Liver (tissue), 9 donors: Measurements from ENCODE around the gene AKAP13. TPM values are rescaled to one million over a fixed set of nuclear protein-coding genes. Genes with fewer than 3 reads are reported as not detected.

Source experiments
- DNase-seq: peaks from one replicate; pipeline ENCODE4 v3.0.0-alpha.2; 2017; ENCODE audit warnings: low spot score
- H3K27ac ChIP-seq, 2 donors: one replicate each; pipeline ENCODE4 v1.7.0; 2013; ENCODE audit warnings: inconsistent platforms in 2 of 2, low read length in 2 of 2, control low read depth in 1 of 2, low read depth in 1 of 2, mild to moderate bottlenecking in 1 of 2
- H3K27me3 ChIP-seq, 4 donors: one replicate each; pipeline versions ENCODE4 v1.6.1 to v1.7.0; 2013; ENCODE audit warnings: low read length in 3 of 4, inconsistent platforms in 1 of 4, mild to moderate bottlenecking in 1 of 4, moderate library complexity in 1 of 4; ENCODE audit not compliant: control insufficient read depth in 4 of 4, insufficient read depth in 4 of 4
- H3K36me3 ChIP-seq, 4 donors: one replicate each; pipeline versions ENCODE4 v1.6.1 to v1.7.0; 2013; ENCODE audit warnings: low read length in 3 of 4, mild to moderate bottlenecking in 3 of 4, low read depth in 1 of 4, moderate library complexity in 1 of 4; ENCODE audit not compliant: control insufficient read depth in 4 of 4, insufficient read depth in 3 of 4
- H3K4me1 ChIP-seq, 4 donors: one replicate each; pipeline versions ENCODE4 v1.6.1 to v1.7.0; 2013; ENCODE audit warnings: low read length in 3 of 4, mild to moderate bottlenecking in 3 of 4, moderate library complexity in 1 of 4; ENCODE audit not compliant: control insufficient read depth in 4 of 4, insufficient read depth in 4 of 4
- H3K4me3 ChIP-seq, 3 donors: one replicate each; pipeline versions ENCODE4 v1.6.1 to v1.7.0; 2013; ENCODE audit warnings: low read length in 3 of 3, control low read depth in 1 of 3, low read depth in 1 of 3, mild to moderate bottlenecking in 1 of 3
- H3K9ac ChIP-seq, 2 donors: one replicate each; pipeline ENCODE4 v1.7.0; 2013; ENCODE audit warnings: low read length in 2 of 2, mild to moderate bottlenecking in 2 of 2, moderate library complexity in 2 of 2, control low read depth in 1 of 2, low read depth in 1 of 2
- H3K9me3 ChIP-seq, 4 donors: one replicate each; pipeline versions ENCODE4 v1.6.1 to v1.7.0; 2013; ENCODE audit warnings: low read length in 3 of 4; ENCODE audit not compliant: control insufficient read depth in 4 of 4
- ATF3 ChIP-seq: IDR thresholded peaks from 2 replicates; pipeline ENCODE4 v1.6.1; 2016; ENCODE audit warnings: antibody characterized with exemption
- CTCF ChIP-seq: fragments of 150-350 bp; IDR thresholded peaks from 2 replicates; pipeline ENCODE4 v1.5.1; 2017; ENCODE audit warnings: improper control_type of control experiment, low read depth, low read length; ENCODE audit not compliant: missing input control
- EGR1 ChIP-seq, 2 donors: IDR thresholded peaks; 2 replicates each; pipeline ENCODE4 v1.6.1; 2016 to 2018; ENCODE audit warnings: antibody characterized with exemption in 2 of 2, low read depth in 2 of 2
- FOXA1 ChIP-seq: IDR thresholded peaks from 2 replicates; pipeline ENCODE4 v1.6.1; 2016; ENCODE audit warnings: antibody characterized with exemption
- GABPA ChIP-seq, 2 donors: IDR thresholded peaks in 1 of 2; conservative IDR thresholded peaks in 1 of 2; 2 replicates each; pipeline ENCODE4 v1.6.1; 2016; ENCODE audit warnings: antibody characterized with exemption in 2 of 2, mild to moderate bottlenecking in 1 of 2, moderate library complexity in 1 of 2
- HNF4A ChIP-seq, 2 donors: conservative IDR thresholded peaks; 2 replicates each; pipeline ENCODE4 v1.6.1; 2016; ENCODE audit warnings: antibody characterized with exemption in 2 of 2, mild to moderate bottlenecking in 2 of 2
- HNF4G ChIP-seq: IDR thresholded peaks from 2 replicates; pipeline ENCODE4 v1.6.1; 2016; ENCODE audit warnings: antibody characterized with exemption
- JUND ChIP-seq, 2 donors: IDR thresholded peaks; 2 replicates each; pipeline ENCODE4 v1.6.1; 2016; ENCODE audit warnings: antibody characterized with exemption in 2 of 2
- MAX ChIP-seq: IDR thresholded peaks from 2 replicates; pipeline ENCODE4 v1.6.1; 2016; ENCODE audit warnings: antibody characterized with exemption
- NR2F2 ChIP-seq: IDR thresholded peaks from 2 replicates; pipeline ENCODE4 v1.6.1; 2016; ENCODE audit warnings: antibody characterized with exemption
- RAD21 ChIP-seq, 2 donors: IDR thresholded peaks; 2 replicates each; pipeline ENCODE4 v1.6.1; 2016; ENCODE audit warnings: antibody characterized with exemption in 2 of 2, mild to moderate bottlenecking in 2 of 2
- REST ChIP-seq: IDR thresholded peaks from 2 replicates; pipeline ENCODE4 v1.6.1; 2016; ENCODE audit warnings: antibody characterized with exemption, mild to moderate bottlenecking
- RXRA ChIP-seq, 2 donors: IDR thresholded peaks; 2 replicates each; pipeline ENCODE4 v1.6.1; 2017 to 2018; ENCODE audit warnings: antibody characterized with exemption in 2 of 2, mild to moderate bottlenecking in 1 of 2
- SP1 ChIP-seq: IDR thresholded peaks from 2 replicates; pipeline ENCODE4 v1.6.1; 2018; ENCODE audit warnings: antibody characterized with exemption, mild to moderate bottlenecking
- TAF1 ChIP-seq: conservative IDR thresholded peaks from 2 replicates; pipeline ENCODE4 v1.6.1; 2016; ENCODE audit warnings: antibody characterized with exemption, mild to moderate bottlenecking
- YY1 ChIP-seq: IDR thresholded peaks from 2 replicates; pipeline ENCODE4 v1.6.1; 2016; ENCODE audit warnings: antibody characterized with exemption, mild to moderate bottlenecking
- ZBTB33 ChIP-seq: IDR thresholded peaks from 2 replicates; pipeline ENCODE4 v1.6.1; 2016; ENCODE audit warnings: antibody characterized with exemption
- WGBS: extraction: QIAGEN DNeasy Blood & Tissue Kit; methylation state at CpG from one replicate; pipeline ENCODE4 v1.1.7; 2013; 5-methylcytosine and 5-hydroxymethylcytosine counted together
- polyA plus RNA-seq, 2 donors: library from polyadenylated mRNA; stranded (reverse) in 1 of 2; unstranded in 1 of 2; fragments of 200-250 nt in 1 of 2; fragments of >200 nt in 1 of 2; fragmentation: Nextera tagmentation in 1 of 2; extraction: Ambion mirVana in 1 of 2; gene quantifications; one replicate each; pipeline versions ENCODE4 v1.2.1 to v1.2.3, GENCODE V29; 2013 to 2015
- total RNA-seq, 2 donors: library from RNA; depleted of rRNA; stranded (reverse); fragments of >200 nt; gene quantifications; one replicate each; pipeline ENCODE4 v1.2.3, GENCODE V29; 2014
- donor health status: healthy.
- donor health status: healthy.
- donor health status: healthy.
- donor health status: healthy.
- donor health status: healthy.

The AKAP13 gene
- total and polyA plus RNA-seq, 4 donors, result 18.6 to 92.3 (median 37.4) TPM

GRCh38 chr15:85401108-85401774 is 20.8 kb downstream of the AKAP13 start:
- TF ChIP-seq SP1 (no peak), EGR1 (IDR thresholded peaks at IDR 0.05; ENCODE audit: low read depth in 2 of 2) (no peak), YY1 (no peak), HNF4A (conservative IDR thresholded peaks at IDR 0.05) (no peak), CTCF (no peak), REST (no peak), RXRA (IDR thresholded peaks at IDR 0.05) (no peak), MAX (no peak), GABPA (IDR thresholded peaks at IDR 0.05 in 1 of 2, conservative IDR thresholded peaks at IDR 0.05 in 1 of 2) (no peak), FOXA1 (no peak), NR2F2 (no peak), RAD21 (IDR thresholded peaks at IDR 0.05) (no peak), TAF1 (no peak), ATF3 (no peak), ZBTB33 (no peak), HNF4G (no peak), JUND (IDR thresholded peaks at IDR 0.05) (no peak)
- H3K4me3 ChIP-seq, result no peak overlapping the region
- H3K9ac ChIP-seq, result no peak overlapping the region
- no peaks in the 10 kb centered on the region for H3K36me3 ChIP-seq
- no peak overlapping the region for H3K27ac ChIP-seq
- WGBS, result 91% methylated on average over 4 of the region's 4 CpGs
- no peaks in the 10 kb centered on the region for H3K9me3 ChIP-seq
- H3K27me3 ChIP-seq, result no peaks in the 10 kb centered on the region
- DNase-seq, result no peak
- peaks cover 0 to 19% (median 7%) of the 10 kb centered on the region in 4 donors for H3K4me1 ChIP-seq
